22Rv1 (cell line): Measurements from ENCODE around the gene FCN3.

ENCODE experiments used
- H3K27ac ChIP-seq: fragments of 450-650 bp; 2 replicates; pipeline ENCODE4 v1.5.1; 2017
- CTCF ChIP-seq: fragments of 450-650 bp; IDR thresholded peaks from 2 replicates; pipeline ENCODE4 v1.5.1; 2017; ENCODE audit warnings: mild to moderate bottlenecking
- ZFX ChIP-seq: fragments of 450-650 bp; IDR thresholded peaks from 2 replicates; pipeline ENCODE4 v1.6.1; 2017; ENCODE audit warnings: antibody characterized with exemption, borderline replicate concordance

FCN3 gene

GRCh38 chr1:27374362-27375086 lies at the start of gene FCN3:
Gene FCN3 (minus strand): TSS chr1:27374824. CDS start chr1:27374818, 6 bp downstream.
- TF ChIP-seq ZFX (no peak), CTCF (no peak)

GRCh38 chr1:27423709-27424108 lies 49.1 kb upstream of the FCN3 start:
- no peak overlapping the region for H3K27ac ChIP-seq
- no peak for TF ChIP-seq ZFX

More at GRCh38 chr1:27374362-27375086, at the start of gene FCN3:
- no peak within 1 kb of the TSS for H3K27ac ChIP-seq

GRCh38 chr1:27418326-27419185 lies 43.9 kb upstream of the FCN3 start:
- no peak for TF ChIP-seq CTCF
- no peak for TF ChIP-seq ZFX
- no peak overlapping the region for H3K27ac ChIP-seq

GRCh38 chr1:27417713-27418112 lies 43.1 kb upstream of the FCN3 start:
- TF ChIP-seq ZFX: no peak
- no peak for TF ChIP-seq CTCF
- no peak overlapping the region for H3K27ac ChIP-seq

- TF ChIP-seq ZFX: no peak
- peak; percentile 78 for TF ChIP-seq CTCF
- no peak overlapping the region for H3K27ac ChIP-seq
These were observed 41.9 kb upstream of the FCN3 start for GRCh38 chr1:27416387-27417111.

- TF ChIP-seq CTCF: no peak
- TF ChIP-seq ZFX: no peak
- H3K27ac ChIP-seq: no peak overlapping the region
These were observed 39.5 kb upstream of the FCN3 start for GRCh38 chr1:27414091-27414490.

- TF ChIP-seq CTCF (no peak), ZFX (no peak)
- H3K27ac ChIP-seq: no peak overlapping the region
These were observed 38.4 kb upstream of the FCN3 start for GRCh38 chr1:27413004-27413403.
